ENCODE data around the gene SGCA. TPM values are rescaled to one million over a fixed set of nuclear protein-coding genes. Genes with fewer than 3 reads are reported as not detected.

Gene SGCA
- total and polyA plus RNA-seq, 8 donors: 3.2 to 18.5 (median 5.6) TPM

- intact Hi-C loops (cut with DNase I): no loop called here
- H3K4me1 ChIP-seq: peaks cover 8 to 12% of the 10 kb centered on the region in 2 donors
- ATAC-seq: no peak
- H3K9me3 ChIP-seq: no peaks in the 10 kb centered on the region
- H3K27me3 ChIP-seq: peaks cover 9 to 59% of the 10 kb centered on the region in 2 donors
- no peaks in the 10 kb centered on the region for H3K36me3 ChIP-seq
- H3K27ac ChIP-seq: no peak overlapping the region
- no peak overlapping the region for H3K4me3 ChIP-seq
- TF ChIP-seq, protein P1, sequence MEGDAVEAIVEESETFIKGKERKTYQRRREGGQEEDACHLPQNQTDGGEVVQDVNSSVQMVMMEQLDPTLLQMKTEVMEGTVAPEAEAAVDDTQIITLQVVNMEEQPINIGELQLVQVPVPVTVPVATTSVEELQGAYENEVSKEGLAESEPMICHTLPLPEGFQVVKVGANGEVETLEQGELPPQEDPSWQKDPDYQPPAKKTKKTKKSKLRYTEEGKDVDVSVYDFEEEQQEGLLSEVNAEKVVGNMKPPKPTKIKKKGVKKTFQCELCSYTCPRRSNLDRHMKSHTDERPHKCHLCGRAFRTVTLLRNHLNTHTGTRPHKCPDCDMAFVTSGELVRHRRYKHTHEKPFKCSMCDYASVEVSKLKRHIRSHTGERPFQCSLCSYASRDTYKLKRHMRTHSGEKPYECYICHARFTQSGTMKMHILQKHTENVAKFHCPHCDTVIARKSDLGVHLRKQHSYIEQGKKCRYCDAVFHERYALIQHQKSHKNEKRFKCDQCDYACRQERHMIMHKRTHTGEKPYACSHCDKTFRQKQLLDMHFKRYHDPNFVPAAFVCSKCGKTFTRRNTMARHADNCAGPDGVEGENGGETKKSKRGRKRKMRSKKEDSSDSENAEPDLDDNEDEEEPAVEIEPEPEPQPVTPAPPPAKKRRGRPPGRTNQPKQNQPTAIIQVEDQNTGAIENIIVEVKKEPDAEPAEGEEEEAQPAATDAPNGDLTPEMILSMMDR (IDR thresholded peaks at IDR 0.05): no peak
- DNase-seq: no peak
These were observed 47.0 kb upstream of the SGCA start for GRCh38 chr17:50118828-50119218.

DNA sequence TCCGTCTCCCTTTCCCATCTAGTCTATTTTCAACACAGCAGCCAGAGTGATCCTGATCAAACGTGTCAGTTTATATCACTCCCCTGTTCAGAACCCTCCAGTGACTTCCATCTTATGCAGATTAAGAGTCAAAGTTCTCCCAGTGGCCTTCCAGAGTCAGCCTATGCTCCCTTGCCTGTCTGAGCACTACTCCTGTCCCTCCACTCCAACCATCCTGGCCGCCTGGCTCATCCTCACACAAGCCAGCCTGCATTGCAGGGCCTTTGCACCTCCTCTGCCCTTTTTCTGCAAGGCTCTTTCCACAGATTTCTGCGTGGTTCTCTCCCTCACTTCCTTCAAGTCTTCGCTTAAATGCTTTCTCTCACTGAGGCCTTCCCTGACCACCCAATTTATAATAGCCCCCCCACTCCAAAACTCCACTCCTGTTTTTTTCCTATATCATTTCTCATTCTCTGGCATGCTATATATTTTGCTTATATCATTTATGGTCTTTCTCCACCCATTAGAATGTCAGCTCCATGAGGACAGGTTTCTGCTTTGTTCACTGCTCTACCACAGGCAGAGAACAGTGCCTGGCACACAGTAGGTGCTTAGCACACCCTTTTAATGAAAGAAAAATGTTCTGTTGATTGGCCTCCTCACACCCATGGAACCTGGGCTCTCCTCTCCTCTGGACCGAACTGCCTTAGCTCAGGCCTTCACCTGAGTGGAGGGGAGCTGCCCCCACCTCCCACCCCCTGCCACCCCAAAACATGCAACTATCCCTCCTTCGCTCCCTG lies 45.1 kb upstream of the SGCA start:
- no peaks in the 10 kb centered on the region for H3K9me3 ChIP-seq
- peaks cover 8 to 12% of the 10 kb centered on the region in 2 donors for H3K4me1 ChIP-seq
- TF ChIP-seq, protein P1 (IDR thresholded peaks at IDR 0.05): no peak
- intact Hi-C loops (cut with DNase I): no loop called here
- H3K27me3 ChIP-seq: peaks cover 9 to 46% of the 10 kb centered on the region in 2 donors
- no peak for ATAC-seq
- H3K4me3 ChIP-seq: no peak overlapping the region
- no peaks in the 10 kb centered on the region for H3K36me3 ChIP-seq
- H3K27ac ChIP-seq: no peak overlapping the region
- no peak for DNase-seq

- ATAC-seq: no peak
- Histone ChIP-seq H3K27ac (no peak overlapping the region), H3K9me3 (no peaks in the 10 kb centered on the region), H3K4me3 (no peak overlapping the region), H3K4me1 (peaks cover 0 to 10% of the 10 kb centered on the region in 2 donors), H3K27me3 (peaks cover 0 to 43% of the 10 kb centered on the region in 2 donors), H3K36me3 (no peaks in the 10 kb centered on the region)
- TF ChIP-seq, protein P1 (IDR thresholded peaks at IDR 0.05): no peak
- intact Hi-C loops (cut with DNase I): no loop called here
- no peak for DNase-seq
These were observed 42.9 kb upstream of the SGCA start for GRCh38 chr17:50122945-50123344.

GRCh38 chr17:50123649-50124349 lies 42.0 kb upstream of the SGCA start:
- H3K4me1 ChIP-seq: peaks cover 2 to 15% of the 10 kb centered on the region in 2 donors
- no peak for ATAC-seq
- H3K4me3 ChIP-seq: no peak overlapping the region
- TF ChIP-seq, protein P1 (IDR thresholded peaks at IDR 0.05): no peak
- peak in 1 of 4 donors; percentile 68 for DNase-seq
- intact Hi-C loops (cut with DNase I): no loop called here
- H3K9me3 ChIP-seq: no peaks in the 10 kb centered on the region
- H3K27me3 ChIP-seq: peaks cover 0 to 41% of the 10 kb centered on the region in 2 donors
- H3K36me3 ChIP-seq: no peaks in the 10 kb centered on the region
- peak overlapping the region in 1 of 2 donors; percentile 28 for H3K27ac ChIP-seq

DNA sequence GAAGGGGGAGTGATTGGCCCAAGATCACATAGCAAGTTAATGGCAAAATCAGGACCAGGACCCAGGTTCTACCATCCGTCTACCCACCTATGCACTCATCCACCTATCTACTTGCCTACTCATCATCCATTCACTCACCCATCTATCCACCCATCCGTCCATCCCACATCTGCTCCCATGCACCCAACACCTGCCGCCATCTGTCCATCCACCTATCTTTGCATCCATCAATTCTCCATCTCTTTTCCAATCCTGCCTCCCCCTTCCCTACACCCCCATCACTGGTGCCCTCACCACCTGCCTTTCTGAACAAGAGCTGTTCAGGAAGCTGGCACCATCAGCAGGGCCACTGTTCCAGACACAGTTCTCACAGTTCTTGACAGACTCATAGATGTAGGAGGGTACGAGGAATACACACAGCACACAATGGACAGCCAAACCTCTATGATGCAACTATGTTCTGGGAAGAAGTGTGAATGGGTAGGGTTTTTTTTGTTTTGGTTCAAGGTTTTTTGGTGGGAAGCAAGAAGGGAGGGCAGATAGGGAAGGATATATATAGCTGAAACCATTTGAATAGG lies 40.3 kb upstream of the SGCA start:
- intact Hi-C loops (cut with DNase I): no loop called here
- Histone ChIP-seq H3K4me3 (no peak overlapping the region), H3K4me1 (peaks cover 8 to 32% of the 10 kb centered on the region in 2 donors), H3K9me3 (no peaks in the 10 kb centered on the region), H3K36me3 (no peaks in the 10 kb centered on the region), H3K27ac (no peak overlapping the region), H3K27me3 (peaks cover 7 to 51% of the 10 kb centered on the region in 2 donors)
- TF ChIP-seq, protein P1 (IDR thresholded peaks at IDR 0.05): no peak
- ATAC-seq (no peak), DNase-seq (no peak)

Measured in left lung (tissue), 10 donors.